ENCODE measurements around the gene KCNT1. TPM values are rescaled to one million over a fixed set of nuclear protein-coding genes. Genes with fewer than 3 reads are reported as not detected.

Gene KCNT1
- total RNA-seq, 3 donors from 2014 or later: not detected

- H3K4me3 ChIP-seq: no peak overlapping the region
- TF ChIP-seq POLR2AphosphoS5 (IDR thresholded peaks at IDR 0.05): no peak
- TF ChIP-seq POLR2A (IDR thresholded peaks at IDR 0.05): no peak
- TF ChIP-seq CTCF (IDR thresholded peaks at IDR 0.05): no peak
- no peaks in the 10 kb centered on the region for H3K4me1 ChIP-seq
- DNase-seq (ENCODE audit: low spot score in 2 of 2): no peak
- peaks cover 2% of the 10 kb centered on the region for H3K36me3 ChIP-seq
- no peaks in the 10 kb centered on the region for H3K27me3 ChIP-seq
- intact Hi-C loops (cut with DNase I; ENCODE audit: low total_unique reads): no loop called here
- no peak overlapping the region for H3K27ac ChIP-seq
- no peaks in the 10 kb centered on the region for H3K9me3 ChIP-seq
These were observed 126.7 kb downstream of the KCNT1 start for GRCh38 chr9:135828656-135829055.

GRCh38 chr9:135830496-135830895, 128.5 kb downstream of the KCNT1 start:
- Histone ChIP-seq H3K4me3 (no peak overlapping the region), H3K27ac (no peak overlapping the region), H3K9me3 (no peaks in the 10 kb centered on the region), H3K4me1 (no peaks in the 10 kb centered on the region), H3K27me3 (no peaks in the 10 kb centered on the region), H3K36me3 (no peaks in the 10 kb centered on the region)
- no peak for TF ChIP-seq POLR2A (IDR thresholded peaks at IDR 0.05)
- intact Hi-C loops (cut with DNase I; ENCODE audit: low total_unique reads): no loop called here
- DNase-seq (ENCODE audit: low spot score in 2 of 2): no peak

- H3K36me3 ChIP-seq: no peaks in the 10 kb centered on the region
- DNase-seq (ENCODE audit: low spot score in 2 of 2): no peak
- no peaks in the 10 kb centered on the region for H3K4me1 ChIP-seq
- H3K4me3 ChIP-seq: no peak overlapping the region
- no peaks in the 10 kb centered on the region for H3K27me3 ChIP-seq
- no peak overlapping the region for H3K27ac ChIP-seq
- TF ChIP-seq POLR2A (IDR thresholded peaks at IDR 0.05) (no peak), CTCF (IDR thresholded peaks at IDR 0.05) (no peak), POLR2AphosphoS5 (IDR thresholded peaks at IDR 0.05) (no peak)
- no peaks in the 10 kb centered on the region for H3K9me3 ChIP-seq
- intact Hi-C loops (cut with DNase I; ENCODE audit: low total_unique reads): no loop called here
These were observed 131.9 kb downstream of the KCNT1 start for GRCh38 chr9:135833864-135834263.

GRCh38 chr9:135835131-135835530, 133.1 kb downstream of the KCNT1 start:
- Histone ChIP-seq H3K4me3 (no peak overlapping the region), H3K9me3 (no peaks in the 10 kb centered on the region), H3K4me1 (no peaks in the 10 kb centered on the region), H3K27ac (no peak overlapping the region), H3K36me3 (no peaks in the 10 kb centered on the region), H3K27me3 (no peaks in the 10 kb centered on the region)
- TF ChIP-seq CTCF (IDR thresholded peaks at IDR 0.05): no peak
- no peak for TF ChIP-seq POLR2AphosphoS5 (IDR thresholded peaks at IDR 0.05)
- TF ChIP-seq POLR2A (IDR thresholded peaks at IDR 0.05): no peak
- no peak for DNase-seq (ENCODE audit: low spot score in 2 of 2)
- intact Hi-C loops (cut with DNase I; ENCODE audit: low total_unique reads): no loop called here

- H3K4me1 ChIP-seq: no peaks in the 10 kb centered on the region
- H3K4me3 ChIP-seq: no peak overlapping the region
- no peaks in the 10 kb centered on the region for H3K36me3 ChIP-seq
- H3K9me3 ChIP-seq: peaks cover 4 to 5% of the 10 kb centered on the region in 2 donors
- DNase-seq (ENCODE audit: low spot score in 2 of 2): no peak
- H3K27ac ChIP-seq: no peak overlapping the region
- no peaks in the 10 kb centered on the region for H3K27me3 ChIP-seq
- no peak for TF ChIP-seq POLR2AphosphoS5 (IDR thresholded peaks at IDR 0.05)
- TF ChIP-seq POLR2A (IDR thresholded peaks at IDR 0.05): no peak
- TF ChIP-seq CTCF (IDR thresholded peaks at IDR 0.05): no peak
- intact Hi-C loops (cut with DNase I; ENCODE audit: low total_unique reads): no loop called here
These were observed 137.5 kb downstream of the KCNT1 start for GRCh38 chr9:135839516-135839915.

- Histone ChIP-seq H3K27ac (no peak overlapping the region), H3K36me3 (no peaks in the 10 kb centered on the region), H3K4me3 (no peak overlapping the region), H3K4me1 (no peaks in the 10 kb centered on the region), H3K9me3 (peaks cover 4 to 5% of the 10 kb centered on the region in 2 donors), H3K27me3 (no peaks in the 10 kb centered on the region)
- no peak for DNase-seq (ENCODE audit: low spot score in 2 of 2)
- TF ChIP-seq CTCF (IDR thresholded peaks at IDR 0.05) (no peak), POLR2A (IDR thresholded peaks at IDR 0.05) (no peak), POLR2AphosphoS5 (IDR thresholded peaks at IDR 0.05) (no peak)
- intact Hi-C loops (cut with DNase I; ENCODE audit: low total_unique reads): no loop called here
These were observed 138.1 kb downstream of the KCNT1 start for GRCh38 chr9:135840107-135840506.

Measured in breast epithelium (tissue), 4 donors.